K562 (cell line): Measurements from ENCODE around the gene KIF7. TPM values are rescaled to one million over a fixed set of nuclear protein-coding genes. Genes with fewer than 3 reads are reported as not detected.
A peak's percentile ranks its signal among the peaks of the same experiment; 100 is the strongest.

Source experiments
- ATAC-seq: fragments of 200-7000 bp; cut with Tn5 transposase; 3 replicates; pipeline ENCODE4 v1.9.1; 2020; ENCODE audit warnings: moderate library complexity
- BruUV-seq: library from RNA; stranded (reverse); fragments of 400-500 nt; replicated peaks from 2 replicates; lab custom pipeline; 2021; lab: Mats Ljungman, UMichigan
- CTCF ChIA-PET: fragments of 300-600 bp; formaldehyde crosslinking; extraction: SDS; loops from one replicate; lab custom pipeline; 2021; ENCODE audit warnings: low intra/inter-chr PET ratio; lab: Yijun Ruan, JAX
- POLR2A ChIA-PET: fragments of 300-600, 350-650 bp; sonication (Branson Sonifier 250); formaldehyde crosslinking; extraction: SDS; loops from one replicate; lab custom pipeline; 2021; ENCODE audit warnings: antibody characterized with exemption, inconsistent platforms; lab: Yijun Ruan, JAX
- DNase-seq, 4 experiments: peaks; one replicate each; pipeline versions ENCODE4 v3.0.0 to v3.0.0-alpha.2; 2011 to 2018; ENCODE audit warnings: low spot score in 3 of 4, mixed read lengths in 3 of 4; ENCODE audit errors: extremely low read depth in 1 of 4
- FAIRE-seq: peaks from 2 replicates; lab custom pipeline; 2011; peaks lifted over from hg19 to GRCh38; lab: Jason Lieb, UNC
- H2AFZ ChIP-seq: 2 replicates; pipeline ENCODE4 v1.6.0; 2011; ENCODE audit warnings: low read depth, low read length, control low read depth, inconsistent platforms
- H3K27ac ChIP-seq: fragments of 200-600 bp; 3 replicates; pipeline ENCODE4 v1.8.0; 2011; ENCODE audit warnings: low read depth, mild to moderate bottlenecking, control low read depth, inconsistent platforms, low read length, moderate library complexity, mixed read lengths; ENCODE audit errors: extremely low read depth
- H3K27me3 ChIP-seq, 2 experiments: fragments of 300-600 bp in 1 of 2; 2 replicates in 1 of 2; 3 replicates in 1 of 2; pipeline versions ENCODE4 v1.6.0 to v1.8.0; 2011; ENCODE audit warnings: inconsistent platforms in 2 of 2, low read length in 2 of 2, mild to moderate bottlenecking in 1 of 2, mixed read lengths in 1 of 2, moderate library complexity in 1 of 2; ENCODE audit not compliant: control insufficient read depth in 2 of 2, insufficient read depth in 2 of 2
- H3K36me3 ChIP-seq: fragments of 300-600 bp; 3 replicates; pipeline ENCODE4 v1.8.0; 2011; ENCODE audit warnings: mild to moderate bottlenecking, low read length, inconsistent platforms; ENCODE audit not compliant: control insufficient read depth, insufficient read depth
- H3K4me1 ChIP-seq, 2 experiments: fragments of 200-600 bp in 1 of 2; replicated peaks in 1 of 2; 2 replicates in 1 of 2; 3 replicates in 1 of 2; pipeline versions ENCODE4 v1.5.1 to v1.8.0; 2011; ENCODE audit warnings: inconsistent platforms in 2 of 2, low read length in 2 of 2, mild to moderate bottlenecking in 1 of 2, mixed read lengths in 1 of 2, moderate library complexity in 1 of 2; ENCODE audit not compliant: control insufficient read depth in 2 of 2, insufficient read depth in 2 of 2
- H3K4me2 ChIP-seq: 2 replicates; pipeline ENCODE4 v1.6.1; 2011; ENCODE audit warnings: low read length, control low read depth, inconsistent platforms, mixed read lengths; ENCODE audit not compliant: insufficient read depth
- H3K4me3 ChIP-seq: fragments of 200-600 bp; sonication (generic), shearing (Covaris generic); 2 replicates; pipeline ENCODE4 v1.5.1; 2016; ENCODE audit warnings: control low read depth, inconsistent platforms
- H3K79me2 ChIP-seq: fragments of 200-600 bp; 3 replicates; pipeline ENCODE4 v1.8.0; 2011; ENCODE audit warnings: low read length, inconsistent platforms; ENCODE audit not compliant: control insufficient read depth, insufficient read depth
- H3K9ac ChIP-seq, 2 experiments: 2 replicates each; pipeline versions ENCODE4 v1.6.0 to v1.6.1; 2011; ENCODE audit warnings: low read depth in 2 of 2, low read length in 2 of 2, control low read depth in 1 of 2, inconsistent platforms in 1 of 2, mild to moderate bottlenecking in 1 of 2, mixed read lengths in 1 of 2; ENCODE audit not compliant: insufficient read depth in 1 of 2
- H3K9me1 ChIP-seq: one replicate; pipeline ENCODE4 v1.6.0; 2011; ENCODE audit warnings: inconsistent platforms, mild to moderate bottlenecking, low read length, moderate library complexity; ENCODE audit not compliant: control insufficient read depth, insufficient read depth
- H3K9me3 ChIP-seq: replicated peaks from 2 replicates; pipeline ENCODE4 v1.5.1; 2011; ENCODE audit warnings: low read depth, low read length, inconsistent platforms; ENCODE audit not compliant: control insufficient read depth, insufficient read depth
- H4K20me1 ChIP-seq: replicated peaks from 2 replicates; pipeline ENCODE4 v1.6.1; 2011; ENCODE audit warnings: low read length, inconsistent platforms, mixed read lengths; ENCODE audit not compliant: control insufficient read depth, insufficient read depth
- CBX2 ChIP-seq: fragments of 200-600 bp; sonication (generic); IDR thresholded peaks from one replicate; pipeline ENCODE4 v1.6.1; 2012; ENCODE audit warnings: mild to moderate bottlenecking, low read length, inconsistent platforms; ENCODE audit not compliant: insufficient read depth, poor library complexity, severe bottlenecking
- CTCF ChIP-seq, 3 experiments: IDR thresholded peaks in 2 of 3; conservative IDR thresholded peaks in 1 of 3; 2 replicates each; pipeline ENCODE4 v1.5.1; 2011 to 2012; ENCODE audit warnings: low read length in 3 of 3, mild to moderate bottlenecking in 3 of 3, control low read depth in 2 of 3, improper control_type of control experiment in 1 of 3, inconsistent platforms in 1 of 3, low read depth in 1 of 3, mixed read lengths in 1 of 3, moderate library complexity in 1 of 3; ENCODE audit not compliant: insufficient read depth in 2 of 3
- EWSR1 ChIP-seq: fragments of 450-650 bp; IDR thresholded peaks from 2 replicates; pipeline ENCODE4 v1.6.1; 2018; ENCODE audit warnings: borderline replicate concordance, mild to moderate bottlenecking, low read depth, moderate library complexity; ENCODE audit not compliant: partially characterized antibody
- KLF6 ChIP-seq: fragments of 250-450 bp; sonication (Bioruptor Pico); IDR thresholded peaks from 2 replicates; pipeline ENCODE4 v1.4.0; 2020; ENCODE audit warnings: mild to moderate bottlenecking, moderate library complexity, borderline replicate concordance
- PHTF2 ChIP-seq: fragments of 250-450 bp; sonication (Bioruptor Pico); IDR thresholded peaks from 2 replicates; pipeline ENCODE4 v1.5.0; 2021; ENCODE audit warnings: mild to moderate bottlenecking
- ZNF395 ChIP-seq: fragments of 200-800 bp; sonication (Bioruptor generic); IDR thresholded peaks from 2 replicates; pipeline ENCODE4 v1.6.1; 2017; ENCODE audit warnings: missing genetic modification characterization, missing compliant biosample characterization
- WGBS: fragments of 100-300 bp; shearing (Covaris generic); methylation state at CpG from one replicate; pipeline ENCODE4 v1.1.6; 2016; ENCODE audit warnings: low coverage, mixed read lengths; ENCODE audit not compliant: insufficient coverage; ENCODE audit errors: missing lambda C conversion rate; 5-methylcytosine and 5-hydroxymethylcytosine counted together
- in situ Hi-C: fragments of 300-500 bp; cut with MboI; formaldehyde crosslinking; loops from 4 replicates; pipeline ENCODE4 v1.15.0; 2018; ENCODE audit warnings: inconsistent platforms, mixed read lengths
- intact Hi-C: fragments of 100-400 bp; cut with micrococcal nuclease; formaldehyde crosslinking; loops from 2 replicates; pipeline ENCODE4 v1.14.2; 2022
- polyA plus RNA-seq, 8 experiments: library from polyadenylated mRNA; depleted of rRNA in 4 of 8; stranded (reverse) in 5 of 8; unstranded in 3 of 8; fragments of >200 nt; fragmentation: Nextera tagmentation in 2 of 8; fragmentation: Illumina TruSeq in 1 of 8; extraction: Ambion mirVana in 2 of 8; extraction: Trizol in 1 of 8; gene quantifications; 2 replicates each; pipeline versions ENCODE4 v1.2.1 to v1.2.3, GENCODE V29; 2011 to 2014; ENCODE audit warnings: inconsistent platforms in 1 of 8, missing spikeins in 1 of 8
- total RNA-seq, 7 experiments: library from RNA; depleted of rRNA in 6 of 7; stranded (reverse); fragments of >200 nt in 6 of 7; fragmentation: Illumina TruSeq in 2 of 7; extraction: Trizol in 2 of 7; gene quantifications; 2 replicates each; pipeline versions ENCODE4 v1.2.1 to v1.2.3, GENCODE V29; 2011 to 2021; ENCODE audit warnings: low replicate concordance in 1 of 7

KIF7 gene
- total and polyA plus RNA-seq, 9 of the 15 experiments (the other 6 are each of a cell fraction or from before 2014, with no cell fraction given) = 0.04 to 2.0 (median 0.58) TPM

GRCh38 chr15:89695198-89695597, 39.9 kb upstream of the KIF7 start:
- TF ChIP-seq ZNF395 (CRISPR knock-in tag) = no peak
- peak; percentile 54 for TF ChIP-seq CBX2
- H2AFZ ChIP-seq = no peak overlapping the region
- H3K27me3 ChIP-seq = peaks cover 14 to 19% of the 10 kb centered on the region in 2 experiments; a peak in 4 of 5 replicates
- no peak overlapping the region for H3K9ac ChIP-seq
- peaks cover 0 to 7% of the 10 kb centered on the region in 2 experiments; a peak in 3 of 5 replicates for H3K4me1 ChIP-seq
- no peak for ATAC-seq
- H3K9me1 ChIP-seq = no peaks in the 10 kb centered on the region
- ChIA-PET CTCF (no interaction called here), POLR2A (interaction anchor here (0.6 kb wide), 1 partner anchor 1744 kb away, joined by 3 read pairs; no protein-coding TSS in a partner anchor)
- H3K79me2 ChIP-seq = no peaks in the 10 kb centered on the region
- 0% methylated on average over 1 of the region's 1 CpG for WGBS
- no TSS peak for BruUV-seq
- no peaks in the 10 kb centered on the region for H3K9me3 ChIP-seq
- in situ Hi-C loops = no loop called here
- H3K36me3 ChIP-seq = no peaks in the 10 kb centered on the region
- H3K4me2 ChIP-seq = no peak overlapping the region
- FAIRE-seq = no peak
- intact Hi-C loops = no loop called here
- no peak overlapping the region for H3K27ac ChIP-seq
- H4K20me1 ChIP-seq = no peaks in the 10 kb centered on the region
- no peak overlapping the region for H3K4me3 ChIP-seq
- no peak for DNase-seq

- no peak overlapping the region for H3K27ac ChIP-seq
- in situ Hi-C loops = no loop called here
- POLR2A ChIA-PET = no interaction called here
- H3K36me3 ChIP-seq = no peaks in the 10 kb centered on the region
- H3K9me1 ChIP-seq = no peaks in the 10 kb centered on the region
- H3K9ac ChIP-seq = no peak overlapping the region
- 0% methylated on average over 1 of the region's 1 CpG for WGBS
- H3K4me3 ChIP-seq = no peak overlapping the region
- FAIRE-seq (no peak), DNase-seq (no peak), ATAC-seq (no peak)
- CTCF ChIA-PET = interaction anchor here (0.6 kb wide), 1 partner anchor 924 kb away, joined by 3 read pairs; no protein-coding TSS in a partner anchor
- intact Hi-C loops = no loop called here
- BruUV-seq = no TSS peak
- H4K20me1 ChIP-seq = no peaks in the 10 kb centered on the region
- no peak overlapping the region for H2AFZ ChIP-seq
- H3K4me2 ChIP-seq = no peak overlapping the region
- peaks cover 15 to 25% of the 10 kb centered on the region in 2 experiments; a peak in 4 of 5 replicates for H3K27me3 ChIP-seq
- peaks cover 0 to 9% of the 10 kb centered on the region in 2 experiments; a peak in 3 of 5 replicates for H3K4me1 ChIP-seq
- H3K79me2 ChIP-seq = no peaks in the 10 kb centered on the region
- H3K9me3 ChIP-seq = no peaks in the 10 kb centered on the region
- TF ChIP-seq EWSR1 (no peak), PHTF2 (CRISPR knock-in tag) (no peak), KLF6 (CRISPR knock-in tag) (peak; percentile 31; the same call in 1 of the 2 replicates), CTCF (IDR thresholded peaks at IDR 0.05 in 2 of 3, conservative IDR thresholded peaks at IDR 0.05 in 1 of 3; ENCODE audit: insufficient read depth in 2 of 3, low read depth in 1 of 3, low read length in 3 of 3) (peak in 1 of 3 experiments; percentile 16; a peak in 1 of 6 replicates)
Measured at GRCh38 chr15:89693696-89694095, 38.4 kb upstream of the KIF7 start.
